Skeletal muscle satellite cell (primary cell): ENCODE results near the gene MGLL.

ENCODE experiments used
- H3K27me3 ChIP-seq: 2 replicates; pipeline ENCODE4 v1.7.0; 2013; ENCODE audit warnings: low read length; ENCODE audit not compliant: control insufficient read depth, insufficient read depth
- H3K36me3 ChIP-seq: 2 replicates; pipeline ENCODE4 v1.7.0; 2013; ENCODE audit warnings: mild to moderate bottlenecking, control low read depth, low read length; ENCODE audit not compliant: insufficient read depth
- H3K4me1 ChIP-seq: 2 replicates; pipeline ENCODE4 v1.7.0; 2013; ENCODE audit warnings: low read length; ENCODE audit not compliant: control insufficient read depth, insufficient read depth
- H3K4me2 ChIP-seq: 2 replicates; pipeline ENCODE4 v1.7.0; 2013; ENCODE audit warnings: mild to moderate bottlenecking, low read length
- H3K4me3 ChIP-seq: 2 replicates; pipeline ENCODE4 v1.7.0; 2013; ENCODE audit warnings: low read length
- H3K9ac ChIP-seq: 2 replicates; pipeline ENCODE4 v1.7.0; 2013; ENCODE audit warnings: mild to moderate bottlenecking, low read depth, low read length, moderate library complexity
- H3K9me3 ChIP-seq: replicated peaks from 2 replicates; pipeline ENCODE4 v1.7.0; 2013; ENCODE audit warnings: mild to moderate bottlenecking, control low read depth, low read length

The MGLL gene

DNA sequence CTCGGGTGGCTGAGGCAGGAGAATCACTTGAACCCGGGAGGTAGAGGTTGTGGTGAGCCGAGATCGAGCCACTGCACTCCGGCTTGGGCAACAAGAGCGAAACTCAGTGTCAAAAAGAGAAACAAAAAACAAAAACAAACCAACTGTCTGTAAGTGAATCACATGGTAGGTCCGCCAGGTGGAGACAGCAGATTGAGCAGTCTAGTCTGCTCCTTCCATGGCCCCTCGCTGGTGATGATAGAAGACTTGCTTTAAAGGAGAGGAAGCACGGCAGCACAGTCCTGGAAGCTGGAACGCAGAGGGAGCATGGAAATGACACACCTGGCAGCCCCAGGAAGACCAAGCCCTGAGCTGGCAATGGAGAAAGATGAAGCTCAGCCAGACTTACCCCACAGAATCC is 31.4 kb upstream of the MGLL start:
- no peaks in the 10 kb centered on the region for H3K9me3 ChIP-seq
- H3K4me3 ChIP-seq, result no peak overlapping the region
- H3K36me3 ChIP-seq, result no peaks in the 10 kb centered on the region
- no peaks in the 10 kb centered on the region for H3K4me1 ChIP-seq
- no peak overlapping the region for H3K4me2 ChIP-seq
- peaks cover 2% of the 10 kb centered on the region for H3K27me3 ChIP-seq
- H3K9ac ChIP-seq, result no peak overlapping the region

DNA sequence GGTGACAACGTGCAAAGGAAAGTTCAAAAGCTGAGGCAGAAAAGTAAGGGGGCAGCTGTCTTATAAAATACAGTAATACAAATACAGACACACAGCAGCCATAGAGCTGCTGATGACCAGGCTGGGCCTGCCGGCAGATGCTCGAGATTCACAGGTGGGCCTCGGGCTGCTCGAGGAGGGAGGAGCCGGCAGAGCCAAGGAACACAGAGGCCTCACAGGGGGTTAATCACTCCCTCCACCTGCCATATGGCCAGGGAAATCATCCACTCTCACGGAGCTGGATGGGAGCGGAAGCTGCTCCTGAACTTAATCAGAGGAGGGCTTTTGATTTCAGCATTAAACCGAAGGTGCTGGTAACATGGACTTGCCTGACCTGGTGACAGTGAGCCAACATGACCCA is 29.6 kb upstream of the MGLL start:
- no peaks in the 10 kb centered on the region for H3K9me3 ChIP-seq
- no peaks in the 10 kb centered on the region for H3K36me3 ChIP-seq
- peaks cover 3% of the 10 kb centered on the region for H3K27me3 ChIP-seq
- no peak overlapping the region for H3K4me2 ChIP-seq
- H3K4me1 ChIP-seq, result no peaks in the 10 kb centered on the region
- no peak overlapping the region for H3K4me3 ChIP-seq
- H3K9ac ChIP-seq, result no peak overlapping the region

DNA sequence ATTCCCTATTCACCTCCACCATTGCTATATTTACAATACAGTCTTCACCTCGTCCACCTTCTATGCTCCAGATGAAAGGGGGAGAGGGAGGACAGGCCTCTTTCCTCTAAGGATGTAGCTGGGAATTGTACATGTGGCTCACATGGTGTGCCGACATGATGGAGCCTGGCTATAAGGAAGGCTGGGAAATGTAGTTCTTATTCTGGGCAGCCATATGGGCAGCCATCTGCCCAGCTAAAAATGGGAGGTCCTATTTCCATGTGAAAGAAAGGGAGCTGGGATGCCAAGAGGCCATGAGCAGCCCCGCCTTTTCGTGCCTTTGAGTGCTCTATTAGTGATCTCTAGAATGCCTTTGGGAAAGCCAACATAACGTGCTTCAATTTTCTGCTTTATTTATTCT is 27.1 kb upstream of the MGLL start:
- H3K4me1 ChIP-seq, result no peaks in the 10 kb centered on the region
- H3K4me3 ChIP-seq, result no peak overlapping the region
- no peak overlapping the region for H3K4me2 ChIP-seq
- peaks cover 6% of the 10 kb centered on the region for H3K27me3 ChIP-seq
- no peaks in the 10 kb centered on the region for H3K9me3 ChIP-seq
- H3K36me3 ChIP-seq, result no peaks in the 10 kb centered on the region
- no peak overlapping the region for H3K9ac ChIP-seq

DNA sequence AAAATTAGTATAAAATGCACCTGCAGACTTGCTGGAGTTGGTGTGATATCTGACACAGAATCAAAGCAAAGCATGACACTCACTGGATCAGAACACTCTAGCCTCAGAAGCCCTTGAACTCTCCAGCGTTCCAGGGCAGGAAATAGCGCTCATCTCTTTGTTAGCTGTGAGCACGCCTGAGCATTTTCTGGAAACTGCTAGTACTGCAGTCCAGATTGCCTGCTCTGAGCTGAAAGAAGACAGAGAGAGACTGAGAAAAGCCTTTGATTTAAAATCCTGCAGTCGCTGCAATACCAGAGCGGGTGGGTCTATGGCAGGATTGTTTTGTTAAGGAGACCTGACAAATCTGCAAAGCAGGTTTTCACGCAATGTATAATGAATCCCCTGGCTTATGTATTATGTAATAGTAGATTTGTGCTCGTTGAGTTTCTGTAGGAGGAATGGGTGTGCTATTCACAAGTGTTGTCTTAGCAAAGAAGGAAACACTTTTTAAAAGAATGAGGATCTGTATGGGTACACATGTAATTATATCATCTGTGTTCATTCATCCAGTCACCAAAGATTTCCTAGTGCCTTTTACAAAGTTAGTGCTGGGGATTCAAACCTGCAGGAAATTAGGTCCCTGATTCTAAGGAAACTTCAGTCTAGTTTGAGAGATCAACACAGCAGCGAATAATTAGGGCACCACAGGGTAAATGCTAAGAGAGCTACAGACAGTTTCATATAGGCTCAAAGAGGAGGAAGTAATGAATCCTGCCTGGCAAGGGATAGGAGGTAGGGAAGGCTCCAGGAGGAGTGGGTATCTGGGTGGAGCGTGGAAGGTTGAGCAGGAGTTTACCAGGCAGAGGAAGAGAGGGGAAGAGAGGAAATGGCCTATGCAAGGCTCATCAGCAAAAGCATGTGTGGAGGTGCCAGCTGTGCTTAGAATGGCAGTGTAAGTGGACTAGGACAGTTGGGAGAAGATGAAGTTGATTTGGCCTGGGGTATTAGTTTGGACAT is 26.1 kb upstream of the MGLL start:
- H3K9me3 ChIP-seq, result no peaks in the 10 kb centered on the region
- H3K4me2 ChIP-seq, result no peak overlapping the region
- H3K27me3 ChIP-seq, result peaks cover 9% of the 10 kb centered on the region
- no peak overlapping the region for H3K4me3 ChIP-seq
- H3K9ac ChIP-seq, result no peak overlapping the region
- no peaks in the 10 kb centered on the region for H3K36me3 ChIP-seq
- H3K4me1 ChIP-seq, result no peaks in the 10 kb centered on the region

DNA sequence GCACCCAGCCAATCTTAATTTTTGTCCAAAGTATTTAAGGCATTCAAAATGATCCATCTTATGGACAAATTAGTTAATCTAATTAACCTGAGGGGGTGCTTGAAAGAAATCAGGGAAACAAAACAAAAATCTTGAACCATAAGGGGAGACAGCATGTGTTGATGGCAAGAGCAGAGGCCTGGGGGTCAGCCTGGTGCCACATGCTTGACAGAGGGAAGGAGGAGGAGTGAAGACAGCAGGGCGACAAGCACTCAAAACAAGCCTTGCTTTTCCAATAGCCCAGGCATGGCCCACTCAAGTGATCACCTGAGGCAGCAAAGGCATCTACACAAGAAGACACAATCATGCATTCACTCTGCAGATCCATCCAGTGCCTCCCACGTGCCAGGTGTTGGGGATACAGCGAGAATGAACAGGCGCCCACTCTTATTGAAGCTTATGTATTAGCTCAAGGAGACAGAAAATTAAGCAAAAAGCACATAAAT is 25.0 kb upstream of the MGLL start:
- H3K27me3 ChIP-seq, result peaks cover 9% of the 10 kb centered on the region
- no peak overlapping the region for H3K9ac ChIP-seq
- no peaks in the 10 kb centered on the region for H3K9me3 ChIP-seq
- H3K4me3 ChIP-seq, result no peak overlapping the region
- no peak overlapping the region for H3K4me2 ChIP-seq
- H3K36me3 ChIP-seq, result no peaks in the 10 kb centered on the region
- no peaks in the 10 kb centered on the region for H3K4me1 ChIP-seq

DNA sequence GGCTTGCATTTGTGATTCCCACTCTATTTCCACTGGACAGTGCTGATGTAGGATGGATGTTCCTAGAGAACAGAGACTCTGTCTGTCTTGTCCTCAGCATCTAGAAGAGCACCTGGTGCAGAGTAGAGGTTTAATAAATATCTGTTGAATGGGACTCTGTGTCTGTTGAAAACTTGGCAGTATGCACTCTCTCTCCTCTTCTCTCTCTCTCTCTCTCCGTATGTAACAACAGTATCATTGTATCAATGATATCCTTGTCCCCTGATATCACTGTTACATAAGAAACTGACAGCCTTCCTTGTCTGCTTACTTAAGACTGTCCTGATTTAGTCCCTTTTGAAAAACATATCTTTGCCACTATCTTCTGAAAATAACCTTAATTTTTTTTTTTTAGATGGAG is 24.3 kb upstream of the MGLL start:
- H3K36me3 ChIP-seq, result no peaks in the 10 kb centered on the region
- no peaks in the 10 kb centered on the region for H3K4me1 ChIP-seq
- H3K9ac ChIP-seq, result no peak overlapping the region
- no peak overlapping the region for H3K4me3 ChIP-seq
- peaks cover 14% of the 10 kb centered on the region for H3K27me3 ChIP-seq
- no peak overlapping the region for H3K4me2 ChIP-seq
- H3K9me3 ChIP-seq, result no peaks in the 10 kb centered on the region

DNA sequence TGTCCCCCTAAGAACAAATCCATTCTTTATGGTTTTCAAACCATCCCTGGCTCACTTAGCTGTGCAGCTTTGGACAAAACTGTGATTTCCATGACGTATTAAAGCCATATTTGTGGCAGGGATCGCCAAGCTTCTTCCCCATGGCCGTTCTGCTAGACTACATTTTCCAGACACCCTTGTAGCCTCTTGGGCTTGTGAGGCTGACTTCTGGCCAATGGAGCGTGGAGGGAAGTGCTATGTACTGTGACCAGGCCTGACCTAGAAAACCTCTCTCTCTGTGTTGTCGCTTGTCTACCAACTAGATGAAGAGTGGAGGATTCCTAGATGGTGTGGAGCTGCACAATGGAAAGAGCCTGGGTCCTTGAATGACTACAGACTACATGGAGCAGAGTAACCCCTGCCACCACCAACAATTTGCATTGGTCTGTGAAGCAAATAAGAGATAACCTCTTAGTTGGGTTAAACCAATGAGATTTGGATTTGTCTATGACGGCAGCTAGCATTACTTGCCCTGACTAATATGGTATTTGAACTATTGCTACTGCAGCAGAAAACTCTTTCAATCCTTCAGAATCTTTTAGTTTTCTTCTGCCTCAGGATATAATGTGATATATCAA is 22.1 kb upstream of the MGLL start:
- Histone ChIP-seq H3K9me3 (no peaks in the 10 kb centered on the region), H3K27me3 (peaks cover 14% of the 10 kb centered on the region), H3K36me3 (no peaks in the 10 kb centered on the region), H3K4me1 (no peaks in the 10 kb centered on the region), H3K4me3 (no peak overlapping the region), H3K9ac (no peak overlapping the region), H3K4me2 (no peak overlapping the region)

DNA sequence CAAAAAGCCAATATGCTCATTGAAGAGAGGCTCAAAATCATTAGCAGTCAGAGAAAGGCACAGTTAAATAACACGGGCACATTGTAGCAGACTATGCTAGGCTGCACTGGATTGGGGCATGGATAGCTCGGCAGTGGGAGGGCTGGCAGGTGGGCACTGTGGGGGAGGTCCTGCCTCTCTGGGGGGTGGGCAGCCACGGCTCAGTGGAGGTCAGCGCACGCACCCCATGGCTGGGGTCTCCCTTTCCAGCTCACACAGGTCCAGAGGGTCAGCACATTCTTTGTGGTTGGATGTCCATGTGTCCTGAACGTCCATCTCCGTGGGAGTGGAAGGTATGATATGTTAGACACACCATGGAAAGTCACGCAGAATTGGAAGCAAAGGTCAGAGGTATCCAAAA is 18.4 kb upstream of the MGLL start:
- no peaks in the 10 kb centered on the region for H3K36me3 ChIP-seq

DNA sequence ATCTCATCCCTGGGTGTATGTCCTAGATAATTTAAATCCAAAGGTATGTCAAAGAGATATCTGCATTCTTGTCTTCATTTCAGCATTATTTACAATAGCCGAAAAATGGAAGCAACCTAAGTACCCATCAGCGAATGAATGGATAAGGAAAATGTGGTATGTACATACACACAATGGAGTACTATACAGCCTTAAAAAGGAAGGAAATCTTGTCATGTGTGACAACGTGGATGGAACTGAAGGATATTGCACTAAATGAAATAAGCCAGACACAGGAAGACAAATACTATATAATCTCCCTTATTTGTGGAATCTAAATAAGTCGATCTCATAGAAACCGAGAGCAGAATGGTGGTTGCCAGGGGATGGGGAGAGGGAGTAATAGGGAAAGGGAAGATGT is 16.8 kb upstream of the MGLL start:
- H3K4me2 ChIP-seq, result no peak overlapping the region
- no peaks in the 10 kb centered on the region for H3K4me1 ChIP-seq
- no peaks in the 10 kb centered on the region for H3K36me3 ChIP-seq
- H3K9ac ChIP-seq, result no peak overlapping the region
- H3K4me3 ChIP-seq, result no peak overlapping the region
- no peaks in the 10 kb centered on the region for H3K9me3 ChIP-seq
- H3K27me3 ChIP-seq, result peaks cover 5% of the 10 kb centered on the region

More for the DNA sequence above, 18.4 kb upstream of the MGLL start:
- Histone ChIP-seq H3K9me3 (no peaks in the 10 kb centered on the region), H3K4me1 (no peaks in the 10 kb centered on the region), H3K4me2 (no peak overlapping the region), H3K27me3 (peaks cover 11% of the 10 kb centered on the region), H3K9ac (no peak overlapping the region), H3K4me3 (no peak overlapping the region)

DNA sequence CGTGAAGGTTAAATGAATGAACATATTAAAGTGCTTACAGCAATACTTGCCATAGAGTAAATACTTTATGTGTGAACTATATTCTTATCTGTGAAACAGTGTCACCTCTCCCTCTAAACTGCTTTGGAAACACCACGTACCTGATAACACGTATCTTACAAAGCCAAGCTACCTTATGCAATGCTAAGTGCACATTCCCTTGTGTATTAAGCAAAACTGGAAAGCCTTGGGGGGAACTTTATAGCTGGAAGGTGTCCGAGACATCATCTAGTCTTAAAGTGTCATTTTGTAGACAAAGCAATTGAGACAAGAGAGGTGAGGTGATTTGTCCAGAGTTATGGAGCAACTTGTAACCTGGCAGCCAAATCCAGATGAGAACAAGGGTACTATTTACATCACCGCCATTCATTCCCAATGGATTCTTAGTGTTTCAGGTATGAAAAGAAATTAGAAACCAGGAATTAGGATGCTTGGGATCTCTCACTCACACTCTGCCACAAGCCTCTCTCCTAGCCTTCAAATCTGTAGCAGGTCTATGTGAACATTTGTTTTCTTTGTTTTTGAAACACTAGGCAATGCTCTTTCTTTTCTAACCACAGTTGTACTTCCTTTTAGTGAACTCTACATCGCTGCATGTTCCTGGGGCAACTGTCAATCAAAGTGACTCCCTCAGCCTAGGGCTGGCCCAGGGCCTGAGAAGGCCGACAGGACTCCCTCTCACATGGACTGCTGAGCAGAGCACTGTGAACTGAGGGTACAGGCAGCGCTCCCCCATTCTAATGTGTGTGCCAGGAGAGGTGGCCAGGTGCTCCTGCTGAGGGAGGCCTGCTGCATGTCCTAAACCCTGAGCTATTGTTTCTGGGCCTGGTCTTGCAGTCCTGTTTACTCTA is 13.9 kb upstream of the MGLL start:
- H3K4me3 ChIP-seq, result no peak overlapping the region
- no peak overlapping the region for H3K9ac ChIP-seq
- H3K36me3 ChIP-seq, result no peaks in the 10 kb centered on the region
- no peak overlapping the region for H3K4me2 ChIP-seq
- H3K9me3 ChIP-seq, result no peaks in the 10 kb centered on the region
- H3K4me1 ChIP-seq, result no peaks in the 10 kb centered on the region
- H3K27me3 ChIP-seq, result no peaks in the 10 kb centered on the region

DNA sequence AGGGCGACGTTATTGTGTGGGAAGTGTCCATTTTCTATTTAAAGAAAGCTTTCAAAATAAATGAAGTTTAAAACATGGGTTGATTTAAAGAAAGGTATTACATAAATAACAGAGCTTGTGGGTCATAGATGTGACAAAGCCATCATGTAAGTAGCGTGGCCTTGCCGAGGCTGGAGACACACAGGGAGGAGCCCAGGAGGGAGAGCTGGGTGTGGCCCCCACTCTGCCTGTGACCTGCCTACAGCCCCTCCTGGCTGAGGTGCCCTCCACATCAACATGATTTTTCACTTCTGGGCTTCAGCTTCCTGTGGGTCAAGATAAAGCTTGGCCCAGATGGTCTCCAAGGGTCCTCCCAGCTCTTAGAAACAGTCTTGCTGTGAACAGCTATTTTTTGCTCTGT is 12.5 kb upstream of the MGLL start:
- no peaks in the 10 kb centered on the region for H3K27me3 ChIP-seq
- H3K9ac ChIP-seq, result no peak overlapping the region
- no peaks in the 10 kb centered on the region for H3K9me3 ChIP-seq
- no peak overlapping the region for H3K4me3 ChIP-seq
- no peaks in the 10 kb centered on the region for H3K4me1 ChIP-seq
- H3K4me2 ChIP-seq, result no peak overlapping the region
- no peaks in the 10 kb centered on the region for H3K36me3 ChIP-seq
